Measurements from ENCODE around the gene CASP3.
"Not testable (repeated sequence)": the region's sequence is repeated elsewhere in the genome, so short reads cannot be mapped to it uniquely, and the experiment has no call there.

CASP3 gene

GRCh38 chr4:184662236-184662635, 13.0 kb upstream of the CASP3 start:
- DNase-seq (ENCODE audit: low read depth), result no peak

- no peak for DNase-seq (ENCODE audit: low read depth)
Observed at GRCh38 chr4:184660978-184661377, 11.7 kb upstream of the CASP3 start.

DNA sequence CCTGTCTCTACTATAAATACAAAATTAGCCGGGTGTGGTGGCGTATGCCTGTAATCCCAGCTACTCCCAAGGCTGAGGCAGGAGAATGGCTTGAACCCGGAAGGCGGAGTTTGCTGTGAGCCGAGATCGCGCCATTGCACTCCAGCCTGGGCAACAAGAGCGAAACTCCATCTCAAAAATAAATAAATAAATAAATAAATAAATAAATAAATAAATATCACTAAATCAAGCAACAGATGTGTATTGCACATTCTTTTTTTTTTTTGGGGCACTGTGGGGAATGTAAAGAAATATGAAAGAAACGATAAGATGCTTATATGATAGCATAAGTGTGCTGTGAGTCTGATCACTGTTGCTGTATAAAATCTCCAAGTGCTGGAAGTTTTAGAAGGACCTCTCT, 8.6 kb upstream of the CASP3 start:
- DNase-seq (ENCODE audit: low read depth), result not testable (repeated sequence)

GRCh38 chr4:184657144-184657543, 7.9 kb upstream of the CASP3 start:
- no peak for DNase-seq (ENCODE audit: low read depth)

GRCh38 chr4:184655889-184656869, 6.9 kb upstream of the CASP3 start:
- no peak for DNase-seq (ENCODE audit: low read depth)

- DNase-seq (ENCODE audit: low read depth), result no peak
Observed at GRCh38 chr4:184653650-184654049, 4.4 kb upstream of the CASP3 start.

DNA sequence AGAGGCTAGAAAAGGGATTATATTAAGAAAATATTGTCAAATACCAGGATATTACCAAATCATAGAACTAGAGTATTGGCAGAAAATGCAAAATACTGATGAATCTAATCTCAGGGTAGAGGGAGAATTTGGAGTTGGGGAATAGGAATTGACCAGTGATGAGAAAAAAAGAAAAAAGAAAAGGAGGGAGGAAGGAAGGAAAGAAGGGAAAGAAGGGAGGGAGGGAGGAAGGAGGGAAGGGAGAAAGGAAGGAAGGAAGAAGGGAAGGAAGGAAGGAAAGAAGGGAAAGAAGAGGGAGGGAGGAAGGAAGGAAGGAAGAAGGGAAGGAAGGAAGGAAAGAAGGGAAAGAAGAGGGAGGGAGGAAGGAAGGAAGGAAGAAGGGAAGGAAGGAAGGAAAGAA, 3.4 kb upstream of the CASP3 start:
- DNase-seq (ENCODE audit: low read depth), result not testable (repeated sequence)

GRCh38 chr4:184651899-184652298, 2.7 kb upstream of the CASP3 start:
- no peak for DNase-seq (ENCODE audit: low read depth)

DNA sequence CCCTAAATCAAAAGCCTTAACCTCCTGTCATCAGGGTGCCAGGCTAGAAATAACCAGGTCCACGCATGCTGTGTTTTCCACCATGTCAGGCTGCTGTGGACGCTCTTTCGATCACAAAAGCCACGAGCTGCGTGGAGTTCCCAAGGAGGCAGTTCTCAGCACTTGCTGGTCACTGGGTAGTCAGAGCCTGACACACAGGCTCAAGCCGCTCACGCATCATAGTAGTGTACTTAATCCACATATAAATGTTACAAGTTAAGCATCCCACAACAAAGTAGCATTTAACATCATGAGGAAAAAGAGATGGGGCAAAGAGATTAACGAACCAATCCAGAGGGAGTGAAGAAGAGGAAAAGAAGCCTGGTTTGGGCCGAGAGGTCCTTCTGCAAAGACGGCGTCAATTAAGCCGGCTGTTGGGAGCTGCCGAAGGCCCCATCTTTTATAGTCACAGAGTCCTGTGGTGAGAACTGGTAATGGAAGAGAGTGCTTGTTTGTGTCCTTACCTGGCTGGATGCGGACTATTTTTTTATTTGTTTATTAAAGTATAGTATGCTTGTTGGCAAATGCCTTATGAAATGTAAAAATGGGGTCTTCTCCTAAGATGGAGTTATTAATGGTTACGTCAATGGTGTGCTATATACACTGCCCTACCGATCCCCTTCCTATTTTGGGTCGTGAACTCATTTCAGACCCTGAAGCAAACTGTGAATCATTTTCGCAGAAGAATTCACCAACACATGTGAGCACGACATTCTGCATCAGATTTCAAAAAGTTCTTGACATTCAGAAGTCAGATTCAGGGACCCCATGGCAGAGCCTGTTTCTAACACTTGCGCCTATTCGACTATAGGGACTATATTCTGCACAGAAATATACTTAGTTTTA, 966 bp upstream of the CASP3 start:
- DNase-seq (ENCODE audit: low read depth), result no peak

GRCh38 chr4:184648313-184649025, 778 bp downstream of the CASP3 start:
- DNase-seq (ENCODE audit: low read depth), result no peak

GRCh38 chr4:184648054-184648312, 1.3 kb downstream of the CASP3 start:
- DNase-seq (ENCODE audit: low read depth), result no peak

DNA sequence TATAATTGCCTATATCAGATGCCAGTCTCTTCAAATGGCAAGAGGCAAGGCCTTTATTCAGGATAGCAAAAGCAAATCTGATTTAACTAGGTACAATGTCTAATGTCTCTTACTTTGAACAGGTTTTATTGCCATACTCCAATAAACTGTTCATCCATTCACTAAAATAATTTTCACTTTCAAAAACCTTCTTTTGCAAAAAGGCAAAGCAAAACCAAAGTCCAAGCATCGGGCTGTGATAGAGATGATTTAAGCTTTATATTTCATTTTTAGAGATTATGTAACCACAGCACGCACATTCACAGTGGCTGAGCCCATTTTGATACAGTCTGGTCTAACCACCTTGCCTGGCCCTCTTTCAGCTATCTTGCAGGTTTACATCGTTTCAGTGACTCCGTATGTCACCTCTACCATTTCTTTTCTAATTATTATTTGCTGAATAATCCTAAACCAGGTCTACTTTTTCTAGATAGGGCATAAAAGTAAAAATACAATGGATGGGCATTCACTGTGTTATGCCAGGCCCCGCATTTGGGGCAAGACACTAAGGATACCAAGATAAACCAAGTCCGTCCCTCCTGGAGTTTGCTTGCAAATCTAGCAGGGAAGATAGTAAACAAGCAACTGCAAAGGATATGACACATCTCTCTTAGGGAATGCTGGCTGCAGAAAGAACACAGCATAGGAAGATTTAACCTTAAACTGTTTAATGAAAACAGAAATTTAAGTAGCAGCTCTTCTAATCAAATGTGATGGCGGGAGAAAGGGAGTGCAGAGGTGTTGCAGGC, 1.8 kb downstream of the CASP3 start:
- no peak for DNase-seq (ENCODE audit: low read depth)

- no peak for DNase-seq (ENCODE audit: low read depth)
Observed at GRCh38 chr4:184645904-184646610, 3.2 kb downstream of the CASP3 start.

DNA sequence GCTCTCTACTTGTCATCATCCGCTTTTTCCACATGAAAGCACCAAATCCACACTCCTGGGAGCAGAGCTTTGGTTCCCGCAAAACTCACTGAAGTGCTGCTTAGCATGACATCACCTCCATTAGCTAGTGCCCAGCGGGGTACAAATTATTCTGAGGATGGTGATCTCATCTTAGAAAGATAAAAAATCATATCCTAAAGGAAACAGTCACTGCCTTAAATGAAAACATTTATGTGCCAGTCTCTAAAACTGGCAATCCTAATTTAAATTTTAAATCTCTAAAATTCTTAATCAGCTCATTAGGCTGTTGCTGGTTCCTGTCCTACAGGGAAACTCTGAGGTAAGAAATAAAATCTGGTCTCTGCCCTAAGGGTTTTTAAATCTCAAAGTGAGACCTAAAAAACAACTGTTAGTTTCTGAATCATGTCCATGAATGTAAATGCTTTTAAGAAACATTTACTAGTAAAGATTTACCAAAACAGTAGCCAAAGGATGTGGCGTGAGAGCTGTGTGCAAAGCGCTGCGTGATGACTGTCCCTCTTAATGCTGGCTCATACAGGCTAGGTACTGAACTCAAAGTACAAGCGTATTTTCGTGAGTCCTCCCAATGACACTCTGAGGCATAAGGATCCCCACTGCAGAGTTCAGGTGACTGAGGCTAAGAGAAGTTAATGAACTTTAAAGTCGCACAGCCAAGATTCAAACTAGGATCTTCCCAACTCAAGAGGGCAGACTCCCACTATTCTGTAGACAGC, 4.5 kb downstream of the CASP3 start:
- DNase-seq (ENCODE audit: low read depth), result no peak

DNA sequence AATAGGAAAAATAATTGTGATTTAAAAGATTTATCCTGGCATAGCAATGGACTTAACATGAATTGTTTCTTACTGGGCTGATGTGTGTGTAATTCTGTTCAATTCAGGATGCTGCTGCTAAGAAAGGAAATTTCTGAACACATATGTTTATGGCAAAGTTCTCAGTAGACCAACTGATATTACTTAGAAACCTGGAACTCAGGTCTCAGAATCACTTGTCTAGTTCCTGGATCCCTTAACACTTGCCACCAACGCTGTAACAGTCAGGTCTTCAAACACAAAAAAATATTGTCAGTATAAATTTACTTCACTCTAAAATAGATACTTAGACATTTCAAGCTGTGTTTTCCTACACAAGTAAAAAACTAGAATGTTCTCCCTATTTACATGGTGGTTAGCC, 5.5 kb downstream of the CASP3 start:
- DNase-seq (ENCODE audit: low read depth), result no peak

DNA sequence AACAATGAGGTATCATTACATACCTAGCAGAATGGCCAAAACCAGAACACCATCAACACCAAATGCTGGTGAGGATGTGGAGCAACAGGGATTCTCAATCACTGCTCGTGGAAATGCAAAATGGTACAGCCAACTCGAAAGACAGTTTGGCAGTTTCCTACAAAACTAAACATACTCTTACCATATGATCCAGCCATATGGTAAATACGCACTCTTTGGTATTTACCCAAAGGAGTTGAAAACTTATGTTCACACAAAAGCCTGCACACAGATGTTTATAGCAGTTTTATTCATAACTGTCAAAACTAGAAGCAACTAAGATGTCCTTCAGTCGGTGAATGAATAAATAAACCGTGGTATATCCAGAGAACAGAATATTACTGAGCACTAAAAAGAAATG, 7.8 kb downstream of the CASP3 start:
- DNase-seq (ENCODE audit: low read depth), result no peak

- no peak for DNase-seq (ENCODE audit: low read depth)
Observed at GRCh38 chr4:184641022-184641421, 8.2 kb downstream of the CASP3 start.

DNA sequence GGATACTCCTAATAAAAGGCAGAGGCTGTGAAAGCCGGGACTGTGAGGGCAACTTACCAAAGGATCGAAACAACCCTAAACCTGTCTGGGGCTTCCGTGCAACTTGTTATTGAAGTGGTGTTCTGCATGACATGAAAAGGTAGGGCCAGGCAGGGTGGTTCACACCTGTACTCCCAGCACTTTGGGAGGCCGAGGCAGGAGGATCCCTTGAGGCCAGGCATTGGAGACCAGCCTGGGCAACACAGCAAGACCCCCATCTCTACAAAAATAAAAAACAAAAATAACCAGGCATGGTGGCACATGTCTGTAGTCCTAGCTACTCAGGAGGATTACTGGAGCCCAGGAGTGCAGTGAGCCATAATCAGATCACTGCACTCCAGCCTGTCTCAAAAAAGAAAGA, 12.3 kb downstream of the CASP3 start:
- no peak for DNase-seq (ENCODE audit: low read depth)

DNA sequence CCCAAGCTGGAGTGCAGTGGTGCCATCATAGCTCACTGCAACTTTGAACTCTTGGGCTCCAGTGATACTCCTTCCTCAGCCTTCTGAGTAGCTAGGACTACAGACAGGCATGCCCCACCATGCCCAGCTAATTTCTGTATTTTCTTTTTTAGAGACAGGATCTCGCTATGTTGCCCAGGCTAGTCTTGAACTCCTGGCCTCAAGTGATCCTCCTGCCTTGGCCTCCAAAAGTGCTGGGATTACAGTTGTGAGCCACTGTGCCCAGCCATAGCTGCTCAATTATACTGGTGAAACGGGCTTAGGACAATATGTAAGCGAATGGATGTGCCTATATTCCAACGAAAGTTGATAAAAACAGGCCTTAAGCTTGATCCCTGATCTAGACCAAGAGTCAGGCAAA, 13.1 kb downstream of the CASP3 start:
- DNase-seq (ENCODE audit: low read depth), result no peak

DNA sequence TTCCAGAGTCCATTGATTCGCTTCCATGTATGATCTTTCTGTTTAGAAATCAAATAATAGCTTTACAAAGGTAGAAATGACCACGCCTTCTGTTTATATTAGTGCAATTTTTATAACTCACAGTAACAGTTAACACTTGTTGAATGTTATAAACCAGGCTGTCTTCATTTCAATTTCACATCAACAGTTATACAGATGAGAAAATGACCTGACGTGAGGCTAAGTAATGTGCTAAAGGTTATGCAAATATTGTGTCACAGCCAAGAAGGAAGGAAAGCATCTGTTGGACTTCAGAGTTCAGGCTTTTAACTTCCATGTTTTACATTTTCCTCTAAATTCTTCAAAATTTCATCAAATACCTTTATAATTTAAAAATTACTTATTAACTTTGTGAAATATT, 13.9 kb downstream of the CASP3 start:
- DNase-seq (ENCODE audit: low read depth), result no peak

Measured in stimulated activated CD8-positive, alpha-beta memory T cell treated with anti-CD3 and anti-CD28 coated beads, Interleukin-12 subunit alpha, Interleukin-12 subunit beta, amount 100 ng/mL, for 1 hour (primary cell).